NCI-H1092 (cell line): ENCODE data around the gene PBRM1.

Source experiments
- DNase-seq: peaks from one replicate; lab custom pipeline; 2025; lab: John Stamatoyannopoulos, UW

PBRM1 gene

GRCh38 chr3:52670621-52671521 is 14.8 kb downstream of the PBRM1 start:
- DNase-seq, result no peak

DNA sequence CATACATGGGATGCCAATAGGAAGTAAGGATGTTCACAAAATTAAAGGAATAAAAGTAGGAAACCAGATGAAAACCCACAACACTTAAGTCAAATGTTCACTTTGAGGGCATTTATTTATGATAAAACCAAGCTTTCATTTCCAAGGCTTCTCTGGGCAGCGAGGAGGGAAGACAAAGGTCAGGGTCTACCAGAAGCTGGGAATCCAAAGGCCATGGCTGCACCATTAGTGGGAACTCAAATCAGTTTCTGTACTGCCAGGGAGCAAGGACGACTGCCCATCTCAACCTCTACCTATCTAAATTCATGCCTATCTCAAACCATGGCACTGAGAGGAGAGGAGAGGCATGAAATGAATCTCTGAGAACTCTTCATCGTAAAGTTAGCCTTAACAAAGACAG is 22.6 kb downstream of the PBRM1 start:
- no peak for DNase-seq

DNA sequence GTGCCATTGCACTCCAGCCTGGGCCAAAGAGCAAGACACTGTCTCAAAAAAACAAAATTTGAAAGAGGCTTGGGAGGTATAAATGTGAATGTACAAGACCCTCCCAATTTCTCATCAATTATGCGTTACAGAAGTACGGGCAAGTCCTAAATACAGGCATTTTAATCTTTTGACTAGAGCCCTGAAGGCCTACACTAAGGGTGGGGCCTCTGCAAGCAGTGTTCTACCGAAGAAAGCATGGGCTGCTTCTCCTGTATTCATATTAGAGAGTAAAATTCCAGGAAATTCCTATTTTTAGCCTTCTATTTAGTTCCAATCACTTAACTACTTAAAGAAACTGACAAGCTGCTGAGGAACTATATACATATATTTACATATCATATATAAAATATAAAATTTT is 25.7 kb downstream of the PBRM1 start:
- no peak for DNase-seq

- no peak for DNase-seq
These were observed 29.8 kb downstream of the PBRM1 start for GRCh38 chr3:52655895-52656294.

DNA sequence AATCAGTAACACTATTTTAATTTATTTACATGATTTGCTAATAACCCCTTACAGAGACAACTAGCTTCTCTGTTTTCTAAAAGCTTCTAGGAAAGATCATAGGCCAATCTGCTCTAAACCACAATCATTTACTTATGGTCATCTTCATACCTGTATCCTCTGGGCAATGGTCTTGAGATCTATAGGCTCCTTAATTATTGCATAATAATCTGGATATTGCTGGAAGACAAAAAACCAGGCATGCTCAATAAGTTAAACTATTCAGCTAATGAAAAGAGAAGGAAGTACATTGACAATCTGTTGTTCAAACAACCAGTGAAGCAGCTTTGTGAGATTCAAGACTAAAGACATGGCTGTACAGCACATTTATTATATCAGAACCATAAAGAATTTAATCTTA is 34.1 kb downstream of the PBRM1 start:
- no peak for DNase-seq

GRCh38 chr3:52650439-52650838 is 35.3 kb downstream of the PBRM1 start:
- no peak for DNase-seq

DNA sequence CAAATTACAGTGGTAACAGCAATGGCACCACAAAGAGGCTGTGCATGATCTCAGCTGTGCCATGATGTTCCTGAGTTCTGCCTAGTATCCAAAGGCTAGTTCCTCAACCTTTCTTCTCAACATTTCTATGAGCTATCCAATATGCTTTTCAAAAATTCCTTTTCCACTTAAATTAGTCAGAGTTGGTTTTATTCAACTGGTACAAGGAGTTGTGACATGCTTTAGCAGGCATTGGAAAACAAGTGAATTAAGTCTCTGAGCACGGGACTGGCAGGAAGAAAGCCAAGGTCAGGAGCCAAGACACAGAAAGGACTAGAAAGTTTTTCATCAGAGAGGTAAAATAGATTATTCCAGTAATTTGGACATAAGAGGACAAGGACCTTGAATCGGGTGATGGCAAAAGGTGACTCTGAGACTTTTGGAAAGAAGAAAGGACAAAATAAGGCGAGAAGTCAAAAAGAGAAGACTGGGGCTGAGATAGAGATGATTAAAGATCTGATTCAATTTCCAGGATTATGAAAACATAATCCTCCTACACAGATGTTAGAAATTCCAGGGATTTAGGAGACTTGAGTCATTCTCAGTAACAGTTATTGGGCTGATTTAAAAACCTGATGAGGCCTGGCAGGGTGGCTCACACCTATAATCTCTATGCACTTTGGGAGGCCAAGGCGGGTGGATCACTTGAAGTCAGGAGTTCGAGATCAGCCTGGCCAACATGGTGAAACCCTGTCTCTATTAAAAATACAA is 36.1 kb downstream of the PBRM1 start:
- DNase-seq, result no peak

GRCh38 chr3:52645549-52645948 is 40.2 kb downstream of the PBRM1 start:
- no peak for DNase-seq

- DNase-seq, result no peak
These were observed 49.0 kb downstream of the PBRM1 start for GRCh38 chr3:52636673-52637072.

DNA sequence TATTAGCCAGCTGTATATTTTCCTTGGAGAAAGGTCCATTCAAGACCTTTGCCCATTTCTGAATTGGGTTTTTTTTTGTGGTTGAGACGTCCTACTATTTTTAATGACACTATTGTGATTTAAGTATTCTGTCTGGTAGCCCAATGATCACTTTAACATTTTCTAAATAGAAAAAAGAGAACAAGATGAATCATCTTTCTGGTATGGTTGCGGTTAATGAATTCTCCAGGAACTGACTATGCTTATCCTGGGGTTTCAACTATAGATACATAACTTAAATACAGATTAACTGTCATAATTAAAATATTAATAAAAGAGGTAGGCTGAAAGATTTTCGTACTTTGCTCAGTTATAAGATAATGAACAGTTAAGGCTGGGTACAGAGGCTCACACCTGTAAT is 51.9 kb downstream of the PBRM1 start:
- no peak for DNase-seq

DNA sequence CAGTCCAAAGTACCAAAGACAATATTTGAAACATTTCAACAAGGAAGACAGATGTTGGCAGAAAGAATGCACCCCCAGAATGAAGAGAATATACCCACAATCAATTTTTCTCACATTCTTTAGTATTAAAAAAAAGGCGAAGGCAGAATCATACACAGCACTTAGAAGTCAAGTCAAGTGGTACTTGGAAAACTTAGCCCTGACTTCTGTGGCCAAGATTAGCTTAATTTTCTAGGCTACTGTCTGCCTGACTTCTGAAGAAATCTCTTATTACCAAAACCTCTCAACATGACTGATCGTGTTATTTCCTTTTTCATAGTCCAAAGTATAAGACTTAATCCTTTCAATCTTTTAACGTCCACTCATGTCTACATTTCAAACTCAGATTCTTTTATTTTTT is 60.7 kb downstream of the PBRM1 start:
- no peak for DNase-seq

DNA sequence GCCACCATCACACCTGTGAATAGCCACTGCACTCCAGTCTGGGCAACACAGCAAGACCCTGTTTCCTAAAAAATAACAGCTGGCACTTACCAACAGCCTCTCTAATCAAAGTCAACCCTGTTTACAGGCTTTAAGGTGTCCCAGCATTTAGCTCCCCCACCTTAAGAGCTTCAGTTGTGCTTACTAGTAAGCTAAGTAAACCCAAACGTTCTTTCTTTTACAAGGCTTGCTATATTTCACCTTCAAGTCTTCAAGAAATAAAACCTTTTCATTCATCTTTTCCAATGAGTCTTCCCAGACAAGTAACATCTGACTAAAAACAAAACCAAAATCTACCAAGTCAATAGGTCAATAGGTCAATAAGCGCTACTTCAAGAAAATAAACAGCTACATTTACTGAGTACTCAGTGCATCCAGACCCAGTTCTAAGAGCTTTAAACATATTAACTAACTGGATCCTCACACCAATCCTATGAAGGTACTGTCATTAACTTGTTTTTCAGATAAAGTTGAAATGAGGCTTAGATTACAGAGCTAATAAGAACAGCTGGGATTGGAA is 62.4 kb downstream of the PBRM1 start:
- DNase-seq, result no peak

- DNase-seq, result no peak
These were observed 65.1 kb downstream of the PBRM1 start for GRCh38 chr3:52620580-52620979.

DNA sequence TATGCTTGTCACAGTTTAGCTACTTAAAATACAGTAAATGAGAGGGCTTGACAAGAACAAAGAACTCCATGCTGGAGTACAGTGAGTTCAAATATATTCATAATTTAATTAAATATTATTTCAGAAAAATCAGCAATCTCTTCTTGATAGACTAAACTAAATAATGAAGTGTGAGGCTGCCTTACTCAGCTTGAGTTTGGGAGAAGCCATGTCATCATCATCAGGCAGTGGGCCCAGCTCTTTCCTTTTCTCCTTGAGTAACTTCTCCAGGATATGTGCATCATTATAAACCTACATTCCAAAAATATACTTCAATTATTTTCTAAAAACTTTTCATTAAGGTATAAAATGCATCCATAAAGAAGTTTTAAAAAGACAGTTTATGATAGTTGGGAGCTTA is 70.5 kb downstream of the PBRM1 start:
- no peak for DNase-seq

- no peak for DNase-seq
These were observed 71.0 kb downstream of the PBRM1 start for GRCh38 chr3:52614689-52615088.

- DNase-seq, result no peak
These were observed 76.3 kb downstream of the PBRM1 start for GRCh38 chr3:52609316-52609815.

DNA sequence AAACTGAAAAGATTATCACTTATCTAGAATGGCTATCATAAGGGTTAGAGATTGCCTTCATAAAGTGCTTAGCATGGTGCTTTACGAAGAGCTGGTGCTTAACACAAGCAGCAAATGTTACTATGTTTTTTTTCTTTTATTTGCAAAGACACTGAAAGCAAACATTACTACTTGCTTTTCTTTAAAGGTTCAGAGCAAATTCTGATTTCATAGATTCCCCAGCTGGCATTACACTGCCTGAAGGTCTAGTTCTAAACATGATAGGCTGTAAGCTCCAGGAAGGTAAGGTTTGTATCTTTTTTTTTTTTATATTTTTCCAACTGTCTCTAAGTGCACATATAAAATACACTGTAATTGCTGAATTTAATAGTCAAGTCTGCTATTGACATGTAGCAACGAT is 77.4 kb downstream of the PBRM1 start:
- DNase-seq, result no peak

DNA sequence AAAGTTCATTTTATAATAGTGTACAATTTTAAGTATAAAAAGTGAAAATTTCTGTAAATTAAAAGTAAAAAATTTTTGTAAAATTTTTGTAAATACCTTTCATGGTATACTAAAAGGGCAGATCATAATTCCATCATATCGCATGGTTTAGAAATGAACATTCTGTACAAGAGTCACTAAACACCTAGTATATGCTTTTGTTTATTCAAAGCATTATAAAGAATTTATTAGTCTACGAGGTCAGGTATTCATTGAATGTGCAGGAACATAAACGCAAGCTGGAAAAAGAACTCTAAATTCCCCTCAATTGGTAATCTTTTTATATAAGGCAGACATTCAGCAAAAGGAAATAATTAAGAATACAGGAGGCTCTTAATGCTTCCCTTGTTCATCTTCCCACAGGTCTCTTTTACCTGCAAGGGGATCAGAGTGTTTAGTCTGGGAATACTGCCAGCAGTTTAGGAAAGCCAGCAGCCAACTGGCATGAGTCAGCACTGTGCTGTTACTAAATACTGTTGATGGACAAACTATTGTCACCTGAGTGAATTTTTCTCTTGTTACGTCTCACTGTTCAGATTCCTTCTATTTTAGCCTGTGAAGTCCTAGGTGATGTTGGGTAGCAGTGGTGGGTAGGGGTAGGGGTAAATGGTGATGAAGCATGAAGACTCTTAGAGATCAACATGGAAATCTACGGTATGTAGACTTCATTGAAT is 79.2 kb downstream of the PBRM1 start:
- DNase-seq, result peak; percentile 46

- no peak for DNase-seq
These were observed 85.5 kb downstream of the PBRM1 start for GRCh38 chr3:52600258-52600657.

GRCh38 chr3:52596658-52597265 is 89.0 kb downstream of the PBRM1 start:
- DNase-seq, result no peak

DNA sequence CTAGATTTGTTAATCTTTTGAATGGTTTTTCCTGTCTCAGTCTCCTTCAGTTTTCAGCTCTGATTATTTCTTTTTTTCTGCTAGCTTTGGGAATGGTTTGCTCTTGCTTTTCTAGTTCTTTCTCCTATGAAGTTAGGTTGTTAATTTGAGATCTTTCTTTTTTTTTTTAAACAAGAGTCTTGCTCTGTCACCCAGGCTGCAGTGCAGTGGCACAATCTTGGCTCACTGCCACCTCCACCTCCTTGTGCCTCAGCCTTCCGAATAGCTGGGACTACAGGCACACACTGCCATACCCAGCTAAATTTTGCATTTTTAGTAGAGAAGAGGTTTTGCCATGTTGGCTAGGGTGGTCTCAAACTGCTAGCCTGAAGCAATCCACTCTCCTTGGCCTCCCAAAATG is 92.6 kb downstream of the PBRM1 start:
- DNase-seq, result no peak
